ENCODE measurements around the gene FAT3.

Gene FAT3

DNA sequence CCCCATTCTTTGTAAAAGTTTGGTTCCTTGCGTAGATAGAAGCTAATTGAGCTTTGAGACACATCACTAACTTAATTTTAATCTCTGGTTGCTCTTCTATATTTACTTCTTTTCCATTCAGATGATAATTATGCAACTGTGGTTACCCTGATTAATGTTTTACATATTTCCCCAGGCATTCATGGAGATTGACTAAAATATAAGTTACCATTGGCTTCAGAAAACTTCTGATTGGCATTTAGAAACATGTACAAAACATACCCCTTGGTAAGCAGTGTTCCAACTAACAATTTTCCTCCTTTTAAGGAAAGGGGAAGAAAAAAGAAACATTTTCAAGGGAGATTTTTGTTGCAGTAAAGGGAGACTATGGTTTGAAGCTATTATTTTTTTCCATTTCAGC lies 43.9 kb downstream of the FAT3 start:
- CTCF ChIA-PET = no interaction called here

DNA sequence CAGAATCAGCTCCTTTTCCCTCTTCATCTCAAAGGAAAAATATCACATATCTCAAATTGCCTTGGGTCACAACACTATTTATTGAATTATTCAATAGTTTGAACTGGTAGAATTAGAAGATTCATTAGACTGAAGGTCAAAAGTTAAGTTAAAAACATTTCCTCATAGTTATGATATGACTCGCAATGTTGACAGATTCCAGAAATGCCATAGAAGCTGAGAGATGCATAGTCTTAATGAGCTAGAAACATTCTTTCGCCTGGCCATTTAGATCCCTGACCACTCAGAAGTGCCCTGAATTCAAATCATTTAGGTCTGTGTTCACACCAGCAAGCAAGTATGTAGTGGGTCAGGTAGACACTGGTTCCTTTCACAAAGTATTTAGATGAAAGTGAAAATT lies 44.4 kb downstream of the FAT3 start:
- ChIA-PET POLR2A (no interaction called here), CTCF (no interaction called here)
- no peaks in the 10 kb centered on the region for H3K9me3 ChIP-seq (ENCODE audit: control extremely low read depth in 1 of 5, control insufficient read depth in 4 of 5, insufficient read depth in 2 of 5, low read depth in 1 of 5, low read length in 4 of 5)
- H3K27ac ChIP-seq (ENCODE audit: insufficient read depth in 1 of 2, low read depth in 1 of 2, low read length in 2 of 2, poor library complexity in 1 of 2, severe bottlenecking in 2 of 2) = no peak overlapping the region
- no peak for DNase-seq
- H3K27me3 ChIP-seq (replicated peaks in 2 of 5; ENCODE audit: control insufficient read depth in 4 of 5, insufficient read depth in 5 of 5, low read length in 4 of 5) = no peaks in the 10 kb centered on the region
- H3K36me3 ChIP-seq (ENCODE audit: control insufficient read depth in 4 of 4, insufficient read depth in 4 of 4, low read length in 3 of 4) = no peaks in the 10 kb centered on the region
- no peaks in the 10 kb centered on the region for H3K4me1 ChIP-seq (ENCODE audit: control extremely low read depth in 1 of 4, control insufficient read depth in 4 of 4, insufficient read depth in 4 of 4, low read length in 3 of 4)
- H3K4me3 ChIP-seq (ENCODE audit: control insufficient read depth in 1 of 7, extremely low read depth in 1 of 7, insufficient read depth in 4 of 7, low read depth in 2 of 7, low read length in 6 of 7) = no peak overlapping the region
- 100% methylated on average over 1 of the region's 2 CpGs for WGBS (ENCODE audit: insufficient coverage)

More for the DNA sequence above, 43.9 kb downstream of the FAT3 start:
- no peak overlapping the region for H3K4me3 ChIP-seq (ENCODE audit: control insufficient read depth in 1 of 7, extremely low read depth in 1 of 7, insufficient read depth in 4 of 7, low read depth in 2 of 7, low read length in 6 of 7)
- no peaks in the 10 kb centered on the region for H3K4me1 ChIP-seq (ENCODE audit: control extremely low read depth in 1 of 4, control insufficient read depth in 4 of 4, insufficient read depth in 4 of 4, low read length in 3 of 4)
- POLR2A ChIA-PET = no interaction called here
- H3K36me3 ChIP-seq (ENCODE audit: control insufficient read depth in 4 of 4, insufficient read depth in 4 of 4, low read length in 3 of 4) = no peaks in the 10 kb centered on the region
- no CpG with 5 or more reads among the region's 1 CpG for WGBS (ENCODE audit: insufficient coverage)
- no peaks in the 10 kb centered on the region for H3K9me3 ChIP-seq (ENCODE audit: control extremely low read depth in 1 of 5, control insufficient read depth in 4 of 5, insufficient read depth in 2 of 5, low read depth in 1 of 5, low read length in 4 of 5)
- H3K27ac ChIP-seq (ENCODE audit: insufficient read depth in 1 of 2, low read depth in 1 of 2, low read length in 2 of 2, poor library complexity in 1 of 2, severe bottlenecking in 2 of 2) = no peak overlapping the region
- H3K27me3 ChIP-seq (replicated peaks in 2 of 5; ENCODE audit: control insufficient read depth in 4 of 5, insufficient read depth in 5 of 5, low read length in 4 of 5) = no peaks in the 10 kb centered on the region
- no peak for DNase-seq

DNA sequence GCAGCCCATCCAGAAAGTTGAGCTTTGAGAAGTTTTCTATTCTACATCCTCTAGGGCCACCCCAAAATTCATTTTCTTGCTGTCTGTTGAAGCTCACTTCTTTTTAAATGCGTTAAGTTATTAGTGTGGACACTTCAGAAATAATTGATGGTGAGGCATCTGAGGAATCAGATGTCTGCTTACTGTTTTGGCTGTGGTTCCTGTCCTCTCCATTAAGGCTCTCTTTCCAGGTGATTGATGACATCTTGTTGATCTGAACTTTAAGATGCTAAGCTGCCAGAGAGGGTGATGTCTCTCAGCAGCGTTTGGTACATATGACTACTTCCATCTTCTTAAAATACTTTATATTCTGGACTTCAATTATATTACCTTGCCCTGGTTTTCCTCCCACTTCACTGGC lies 45.2 kb downstream of the FAT3 start:
- H3K4me3 ChIP-seq (ENCODE audit: control insufficient read depth in 1 of 7, extremely low read depth in 1 of 7, insufficient read depth in 4 of 7, low read depth in 2 of 7, low read length in 6 of 7) = no peak overlapping the region

DNA sequence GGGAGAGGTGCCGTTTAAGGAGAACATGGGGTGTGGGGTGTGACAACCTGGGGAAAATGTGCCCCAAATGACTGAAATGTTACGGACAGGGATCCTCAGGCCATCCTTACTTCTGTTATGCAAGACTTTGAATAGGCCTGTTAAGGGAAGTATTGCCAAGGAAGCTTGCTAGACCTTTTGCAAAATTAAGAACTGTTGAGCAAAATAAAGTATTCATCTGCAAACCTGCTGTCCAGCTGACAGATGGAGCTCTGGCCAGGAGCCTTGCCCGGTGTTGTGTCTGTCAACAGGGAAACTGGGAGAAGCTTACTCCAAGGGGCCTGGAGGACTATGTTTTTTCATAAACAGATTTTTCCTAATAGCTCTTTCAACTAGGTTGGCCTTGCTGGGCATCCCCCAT lies 48.0 kb downstream of the FAT3 start:
- Histone ChIP-seq H3K4me1 (ENCODE audit: control extremely low read depth in 1 of 4, control insufficient read depth in 4 of 4, insufficient read depth in 4 of 4, low read length in 3 of 4) (no peaks in the 10 kb centered on the region), H3K27me3 (replicated peaks in 2 of 5; ENCODE audit: control insufficient read depth in 4 of 5, insufficient read depth in 5 of 5, low read length in 4 of 5) (no peaks in the 10 kb centered on the region), H3K4me3 (ENCODE audit: control insufficient read depth in 1 of 7, extremely low read depth in 1 of 7, insufficient read depth in 4 of 7, low read depth in 2 of 7, low read length in 6 of 7) (no peak overlapping the region), H3K27ac (ENCODE audit: insufficient read depth in 1 of 2, low read depth in 1 of 2, low read length in 2 of 2, poor library complexity in 1 of 2, severe bottlenecking in 2 of 2) (no peak overlapping the region), H3K9me3 (ENCODE audit: control extremely low read depth in 1 of 5, control insufficient read depth in 4 of 5, insufficient read depth in 2 of 5, low read depth in 1 of 5, low read length in 4 of 5) (no peaks in the 10 kb centered on the region), H3K36me3 (ENCODE audit: control insufficient read depth in 4 of 4, insufficient read depth in 4 of 4, low read length in 3 of 4) (no peaks in the 10 kb centered on the region)
- ChIA-PET POLR2A (no interaction called here), CTCF (no interaction called here)
- WGBS (ENCODE audit: insufficient coverage) = 93% methylated on average over 3 of the region's 3 CpGs
- no peak for DNase-seq

More for the DNA sequence above, 45.2 kb downstream of the FAT3 start:
- ChIA-PET POLR2A (no interaction called here), CTCF (no interaction called here)
- no peak overlapping the region for H3K27ac ChIP-seq (ENCODE audit: insufficient read depth in 1 of 2, low read depth in 1 of 2, low read length in 2 of 2, poor library complexity in 1 of 2, severe bottlenecking in 2 of 2)
- H3K4me1 ChIP-seq (ENCODE audit: control extremely low read depth in 1 of 4, control insufficient read depth in 4 of 4, insufficient read depth in 4 of 4, low read length in 3 of 4) = no peaks in the 10 kb centered on the region
- no peaks in the 10 kb centered on the region for H3K9me3 ChIP-seq (ENCODE audit: control extremely low read depth in 1 of 5, control insufficient read depth in 4 of 5, insufficient read depth in 2 of 5, low read depth in 1 of 5, low read length in 4 of 5)
- no peaks in the 10 kb centered on the region for H3K36me3 ChIP-seq (ENCODE audit: control insufficient read depth in 4 of 4, insufficient read depth in 4 of 4, low read length in 3 of 4)
- DNase-seq = no peak
- no peaks in the 10 kb centered on the region for H3K27me3 ChIP-seq (replicated peaks in 2 of 5; ENCODE audit: control insufficient read depth in 4 of 5, insufficient read depth in 5 of 5, low read length in 4 of 5)
- 67% methylated on average over 1 of the region's 2 CpGs for WGBS (ENCODE audit: insufficient coverage)

Measured in common myeloid progenitor, CD34-positive (primary cell).